ENCODE measurements around the gene CTAGE9. TPM values are rescaled to one million over a fixed set of nuclear protein-coding genes. Genes with fewer than 3 reads are reported as not detected.

Gene CTAGE9
- polyA plus RNA-seq, 6 donors from 2014 or later: not detected

- peak; percentile 81 to 83 for ATAC-seq (ENCODE audit: low read depth in 2 of 2)
- Mint-ChIP-seq H3K27ac (peak overlapping the region; percentile 76 to 96 (median 93)), H3K4me1 (peaks cover 35 to 74% (median 50%) of the 10 kb centered on the region in 3 donors), H3K4me3 (peak overlapping the region; percentile 57 to 91 (median 80)), H3K36me3 (no peaks in the 10 kb centered on the region), H3K9me3 (no peaks in the 10 kb centered on the region), H3K27me3 (no peaks in the 10 kb centered on the region)
- peak; percentile 71 for DNase-seq
These were observed 27.3 kb downstream of the CTAGE9 start for GRCh38 chr6:131683479-131683878.

- H3K4me1 Mint-ChIP-seq: peaks cover 25 to 66% (median 40%) of the 10 kb centered on the region in 3 donors
- no peak for ATAC-seq (ENCODE audit: low read depth in 2 of 2)
These were observed 28.4 kb downstream of the CTAGE9 start for GRCh38 chr6:131682442-131682841.

DNA sequence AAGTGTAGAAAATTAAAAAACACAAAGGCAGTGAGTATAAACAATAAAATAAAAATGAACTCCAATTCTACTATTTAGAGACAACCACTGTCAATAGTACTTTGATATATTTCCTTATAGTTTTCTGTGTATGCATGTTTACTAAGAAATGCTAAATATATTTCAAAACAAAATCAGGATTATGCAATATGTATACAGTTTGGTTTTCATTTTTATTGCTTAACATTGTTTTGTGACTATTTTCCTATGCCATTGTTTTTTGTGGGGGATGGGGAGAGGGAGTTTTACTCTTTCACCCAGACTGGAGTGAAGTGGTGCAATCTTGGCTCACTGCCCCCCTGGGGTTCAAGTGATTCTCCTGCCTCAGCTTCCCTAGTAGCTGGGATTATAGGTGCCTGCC lies 29.2 kb downstream of the CTAGE9 start:
- H3K9me3 Mint-ChIP-seq: no peaks in the 10 kb centered on the region

More at GRCh38 chr6:131682442-131682841, 28.4 kb downstream of the CTAGE9 start:
- Mint-ChIP-seq H3K4me3 (peak overlapping the region in 3 of 8 donors; percentile 15 to 35 (median 32)), H3K27me3 (no peaks in the 10 kb centered on the region), H3K9me3 (no peaks in the 10 kb centered on the region), H3K27ac (peak overlapping the region in 1 of 6 donors; percentile 49), H3K36me3 (no peaks in the 10 kb centered on the region)
- no peak for DNase-seq

DNA sequence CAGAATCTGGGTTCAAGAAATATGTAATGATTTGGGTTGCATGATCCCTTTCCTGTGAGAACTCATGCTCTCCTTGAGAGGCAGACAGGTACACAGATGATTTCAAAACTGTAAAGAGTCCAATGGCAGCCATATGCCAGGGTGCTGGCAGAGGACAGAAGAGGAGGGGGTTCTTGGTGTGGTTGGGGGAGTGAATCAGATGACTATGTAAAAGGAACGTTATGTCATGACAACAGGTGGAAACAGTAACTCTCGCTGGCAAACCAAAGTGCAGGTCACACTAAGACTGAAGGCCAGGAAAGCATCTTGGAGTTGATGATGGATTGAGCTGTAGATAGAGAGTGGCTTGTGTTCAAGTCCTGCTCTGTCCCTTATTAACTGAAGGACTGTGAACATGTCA lies 29.9 kb downstream of the CTAGE9 start:
- Mint-ChIP-seq H3K4me3 (peak overlapping the region in 1 of 8 donors; percentile 47), H3K9me3 (no peaks in the 10 kb centered on the region), H3K4me1 (peaks cover 23 to 55% (median 31%) of the 10 kb centered on the region in 3 donors), H3K36me3 (no peaks in the 10 kb centered on the region), H3K27ac (no peak overlapping the region), H3K27me3 (peaks cover 0 to 3% (median 0%) of the 10 kb centered on the region in 3 donors)
- DNase-seq: no peak
- no peak for ATAC-seq (ENCODE audit: low read depth in 2 of 2)

More for the DNA sequence above, 29.2 kb downstream of the CTAGE9 start:
- no peaks in the 10 kb centered on the region for H3K36me3 Mint-ChIP-seq
- ATAC-seq (ENCODE audit: low read depth in 2 of 2) (no peak), DNase-seq (no peak)
- H3K4me3 Mint-ChIP-seq: no peak overlapping the region
- no peak overlapping the region for H3K27ac Mint-ChIP-seq
- peaks cover 23 to 57% (median 32%) of the 10 kb centered on the region in 3 donors for H3K4me1 Mint-ChIP-seq
- H3K27me3 Mint-ChIP-seq: no peaks in the 10 kb centered on the region

DNA sequence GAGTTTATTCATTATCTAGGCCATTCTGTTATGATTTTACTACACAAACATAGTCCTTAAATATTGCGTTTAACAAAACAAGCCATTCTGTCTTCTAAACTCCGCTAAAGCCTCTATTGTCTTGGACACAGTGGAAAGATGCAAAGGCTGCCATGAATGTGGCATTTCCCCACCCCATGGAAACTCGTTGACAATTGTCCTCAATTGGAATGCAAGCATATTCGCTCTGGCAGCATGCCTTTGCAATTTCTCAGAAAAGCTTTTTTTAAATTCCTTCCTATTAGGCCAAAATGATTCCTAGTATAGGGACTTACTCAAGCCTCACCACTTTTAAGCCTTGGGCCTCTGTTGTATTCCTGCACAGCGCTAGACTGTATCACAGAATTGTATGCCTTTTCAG lies 32.4 kb downstream of the CTAGE9 start:
- Mint-ChIP-seq H3K27ac (no peak overlapping the region), H3K27me3 (peaks cover 0 to 4% (median 0%) of the 10 kb centered on the region in 3 donors), H3K9me3 (no peaks in the 10 kb centered on the region), H3K4me3 (no peak overlapping the region), H3K4me1 (peaks cover 19 to 36% (median 21%) of the 10 kb centered on the region in 3 donors), H3K36me3 (no peaks in the 10 kb centered on the region)
- DNase-seq: no peak
- no peak for ATAC-seq (ENCODE audit: low read depth in 2 of 2)

DNA sequence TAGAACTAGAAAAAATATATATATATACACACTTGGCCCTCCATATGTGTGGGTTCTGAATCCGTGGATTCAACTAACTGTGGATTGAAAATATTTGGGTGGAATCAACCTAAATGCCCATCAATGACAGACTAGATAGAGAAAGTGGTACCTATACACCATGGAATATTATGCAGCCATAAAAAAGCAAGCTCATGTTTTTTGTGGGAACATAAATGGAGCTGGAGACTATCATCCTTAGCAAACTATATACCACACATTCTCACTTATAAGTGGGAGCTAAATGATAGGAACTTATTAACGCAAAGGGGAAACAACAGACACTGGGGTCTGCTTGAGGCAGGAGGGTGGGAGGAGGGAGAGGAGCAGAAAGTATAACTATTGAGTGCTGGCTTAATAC lies 37.6 kb downstream of the CTAGE9 start:
- Mint-ChIP-seq H3K27ac (no peak overlapping the region), H3K36me3 (no peaks in the 10 kb centered on the region), H3K4me1 (peaks cover 0 to 3% (median 0%) of the 10 kb centered on the region in 3 donors), H3K4me3 (no peak overlapping the region), H3K27me3 (peaks cover 0 to 4% (median 0%) of the 10 kb centered on the region in 3 donors), H3K9me3 (peaks cover 0 to 3% (median 0%) of the 10 kb centered on the region in 7 donors)
- DNase-seq (no peak), ATAC-seq (ENCODE audit: low read depth in 2 of 2) (no peak)

GRCh38 chr6:131669891-131670290 lies 40.9 kb downstream of the CTAGE9 start:
- peaks cover 0 to 6% (median 0%) of the 10 kb centered on the region in 3 donors for H3K27me3 Mint-ChIP-seq
- no peak overlapping the region for H3K4me3 Mint-ChIP-seq
- no peak for DNase-seq
- ATAC-seq (ENCODE audit: low read depth in 2 of 2): no peak
- no peaks in the 10 kb centered on the region for H3K36me3 Mint-ChIP-seq
- peaks cover 0 to 3% (median 0%) of the 10 kb centered on the region in 3 donors for H3K4me1 Mint-ChIP-seq
- H3K27ac Mint-ChIP-seq: no peak overlapping the region
- H3K9me3 Mint-ChIP-seq: peaks cover 0 to 3% (median 0%) of the 10 kb centered on the region in 7 donors

DNA sequence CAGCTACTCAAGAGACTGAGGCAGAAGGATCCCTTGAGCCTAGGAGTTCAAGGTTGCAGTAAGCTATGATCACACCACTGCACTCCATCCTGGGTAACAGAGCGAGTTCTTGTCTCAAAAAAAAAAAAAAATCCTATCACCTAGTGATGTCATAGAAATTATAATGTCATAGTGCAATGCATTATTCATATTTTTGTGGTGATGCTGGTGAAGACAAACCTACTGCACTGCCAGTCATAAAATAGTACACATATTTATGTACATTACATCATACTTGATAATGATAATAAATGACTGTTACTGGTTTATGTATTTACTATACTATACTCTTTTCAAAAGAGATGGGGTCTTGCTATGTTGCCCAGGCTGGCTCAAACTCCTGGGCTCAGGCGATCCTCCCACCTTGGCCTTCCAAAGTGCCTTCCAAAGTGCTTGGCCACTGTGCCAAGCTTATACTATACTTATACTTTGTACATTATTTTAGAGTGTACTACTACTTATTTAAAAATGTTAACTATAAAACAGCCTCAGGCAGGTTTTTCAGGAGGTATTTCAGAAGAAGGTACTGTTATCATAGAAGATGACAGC lies 47.1 kb downstream of the CTAGE9 start:
- Mint-ChIP-seq H3K4me1 (peaks cover 0 to 3% (median 0%) of the 10 kb centered on the region in 3 donors), H3K9me3 (peaks cover 0 to 2% (median 0%) of the 10 kb centered on the region in 7 donors), H3K4me3 (no peak overlapping the region), H3K36me3 (no peaks in the 10 kb centered on the region), H3K27ac (no peak overlapping the region), H3K27me3 (peaks cover 0 to 6% (median 0%) of the 10 kb centered on the region in 3 donors)
- no peak for DNase-seq
- no peak for ATAC-seq (ENCODE audit: low read depth in 2 of 2)

DNA sequence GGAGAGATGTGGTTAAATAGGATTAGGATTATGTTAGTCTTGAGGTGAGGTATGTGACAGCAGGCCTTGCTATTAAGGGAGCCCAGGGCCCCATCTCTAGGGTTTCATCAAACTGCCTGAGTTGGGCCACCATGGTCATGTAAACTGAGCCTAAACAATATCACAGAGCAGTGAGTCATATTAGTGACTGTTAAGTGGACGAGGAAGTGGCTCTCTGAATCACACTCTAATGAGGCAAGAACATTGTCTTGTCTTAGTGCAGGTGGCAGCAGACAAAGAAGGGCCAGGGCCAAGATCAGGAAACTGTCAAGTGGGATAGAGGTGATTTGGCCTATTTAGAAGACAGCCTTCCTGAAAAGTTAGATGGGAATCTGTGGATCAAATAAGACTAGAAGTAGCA lies 50.6 kb downstream of the CTAGE9 start:
- ATAC-seq (ENCODE audit: low read depth in 2 of 2): no peak
- H3K27me3 Mint-ChIP-seq: no peaks in the 10 kb centered on the region
- DNase-seq: no peak
- H3K4me1 Mint-ChIP-seq: peaks cover 0 to 4% (median 0%) of the 10 kb centered on the region in 3 donors
- H3K36me3 Mint-ChIP-seq: no peaks in the 10 kb centered on the region
- H3K4me3 Mint-ChIP-seq: no peak overlapping the region
- H3K27ac Mint-ChIP-seq: peak overlapping the region in 2 of 6 donors; percentile 28 to 43
- peaks cover 0 to 2% (median 0%) of the 10 kb centered on the region in 7 donors for H3K9me3 Mint-ChIP-seq

Other genes starting within 250 kb of the CTAGE9 start
- gene ARG1, start 137.8 kb downstream of the CTAGE9 start, polyA plus RNA-seq (ENCODE audit: low read depth in 6 of 6): under 1 TPM in 1 of 6 donors, not detected in 5; 0.20 TPM
- gene MED23, start 82.8 kb downstream of the CTAGE9 start, polyA plus RNA-seq (ENCODE audit: low read depth in 6 of 6): 10 to 100 TPM; 10.1 to 22.5 (median 13.6) TPM
- gene ENPP3, start 73.7 kb downstream of the CTAGE9 start, polyA plus RNA-seq (ENCODE audit: low read depth in 6 of 6): under 1 TPM in 3 of 6 donors, not detected in 3; 0.18 to 0.73 (median 0.55) TPM
- under 1 TPM in 2 of 6 donors, not detected in 4; 0.17 to 0.58 TPM for gene OR2A4, start 9.6 kb downstream of the CTAGE9 start, polyA plus RNA-seq (ENCODE audit: low read depth in 6 of 6)
- 1 to 10 TPM in 2 of 6 donors, under 1 TPM in 3, not detected in 1; 0.33 to 1.3 (median 0.75) TPM for gene ENPP1, start 97.0 kb upstream of the CTAGE9 start, polyA plus RNA-seq (ENCODE audit: low read depth in 6 of 6)
- 1 to 10 TPM in 5 of 6 donors, not detected in 1; 1.3 to 7.9 (median 3.5) TPM for gene CCN2, start 240.4 kb upstream of the CTAGE9 start, polyA plus RNA-seq (ENCODE audit: low read depth in 6 of 6)